ENCODE measurements around the gene DCAF10.
"Not testable (repeated sequence)": the region's sequence is repeated elsewhere in the genome, so short reads cannot be mapped to it uniquely, and the experiment has no call there.

DCAF10 gene

DNA sequence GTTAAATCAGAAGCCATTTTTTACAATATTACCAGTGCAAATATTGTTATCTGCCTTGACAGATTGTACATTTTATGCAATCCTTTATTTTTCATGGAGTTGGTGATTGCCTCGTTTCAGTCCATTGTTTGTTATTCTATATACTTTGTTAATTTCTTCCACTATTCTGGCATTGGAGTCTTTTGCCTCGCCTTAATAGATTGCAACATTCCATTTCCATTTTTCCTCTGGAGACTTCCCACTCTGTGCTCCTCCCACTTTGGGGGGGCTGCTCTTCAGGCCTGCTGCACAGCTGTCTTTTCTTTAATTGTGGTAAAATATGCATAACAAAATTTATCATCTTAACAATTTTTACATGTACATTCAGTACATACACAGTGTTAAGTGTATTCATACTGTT is 4.4 kb upstream of the DCAF10 start:
- DNase-seq, result no peak

GRCh38 chr9:37798677-37799076 is 1.9 kb upstream of the DCAF10 start:
- no peak for DNase-seq

GRCh38 chr9:37801287-37801850 is 772 bp downstream of the DCAF10 start:
- DNase-seq, result no peak

GRCh38 chr9:37801959-37802711 is 1.5 kb downstream of the DCAF10 start:
- no peak for DNase-seq

DNA sequence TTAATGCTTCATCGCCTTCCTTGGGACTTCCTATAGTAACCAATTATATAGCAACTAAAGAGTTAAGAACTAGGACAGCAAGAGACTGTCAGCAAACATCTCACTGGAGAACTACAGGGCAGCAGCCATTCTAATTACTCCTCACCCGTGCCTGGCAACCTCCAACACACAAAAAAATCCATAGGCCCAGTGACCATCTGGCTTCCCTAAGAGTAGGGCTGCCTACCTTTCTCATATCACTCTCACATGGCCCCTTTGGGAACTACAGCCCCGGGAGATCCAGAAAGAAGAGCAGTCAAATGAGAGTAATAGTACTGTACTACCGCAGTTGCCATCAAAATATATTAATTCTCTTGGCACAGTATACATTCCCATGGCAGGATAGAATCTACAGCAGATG is 5.7 kb downstream of the DCAF10 start:
- DNase-seq, result no peak

DNA sequence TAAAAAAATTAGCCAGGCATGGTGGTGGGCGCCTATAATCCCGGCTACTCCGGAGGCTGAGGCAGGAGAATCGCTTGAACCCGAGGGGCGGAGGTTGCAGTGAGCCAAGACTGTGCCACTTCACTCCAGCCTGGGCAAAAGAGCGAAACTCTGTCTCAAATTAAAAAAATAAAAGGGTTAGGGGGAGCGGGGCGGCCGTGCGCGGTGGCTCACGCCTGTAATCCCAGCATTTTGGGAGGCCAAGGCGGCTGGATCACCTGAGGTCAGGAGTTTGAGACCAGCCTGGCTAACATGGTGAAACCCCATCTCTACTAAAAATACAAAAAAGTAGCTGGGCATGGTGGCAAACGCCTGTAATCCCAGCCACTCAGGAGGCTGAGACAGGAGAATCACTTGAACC is 9.1 kb downstream of the DCAF10 start:
- not testable (repeated sequence) for DNase-seq

- DNase-seq, result no peak
These were observed 11.4 kb downstream of the DCAF10 start for GRCh38 chr9:37811906-37812476.

GRCh38 chr9:37812773-37813379 is 12.3 kb downstream of the DCAF10 start:
- no peak for DNase-seq

GRCh38 chr9:37818849-37819248 is 18.3 kb downstream of the DCAF10 start:
- DNase-seq, result no peak

GRCh38 chr9:37820142-37820541 is 19.5 kb downstream of the DCAF10 start:
- no peak for DNase-seq

DNA sequence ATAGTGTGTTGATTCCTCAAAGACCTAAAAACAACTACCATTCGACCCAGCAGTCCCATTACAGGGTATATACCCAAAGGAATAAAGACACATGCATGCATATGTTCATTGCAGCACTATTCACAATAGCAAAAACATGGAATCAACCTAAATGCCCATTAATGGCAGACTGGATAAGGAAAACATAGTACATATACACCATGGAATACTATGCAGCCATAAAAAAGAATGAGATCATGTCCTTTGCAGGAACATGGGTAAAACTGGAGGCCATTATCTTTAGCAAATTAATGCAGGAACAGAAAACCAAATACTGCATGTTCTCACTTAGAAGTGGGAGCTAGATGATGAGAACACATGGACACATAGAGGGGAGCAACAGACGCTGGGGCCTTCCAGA is 24.6 kb downstream of the DCAF10 start:
- DNase-seq, result not testable (repeated sequence)

DNA sequence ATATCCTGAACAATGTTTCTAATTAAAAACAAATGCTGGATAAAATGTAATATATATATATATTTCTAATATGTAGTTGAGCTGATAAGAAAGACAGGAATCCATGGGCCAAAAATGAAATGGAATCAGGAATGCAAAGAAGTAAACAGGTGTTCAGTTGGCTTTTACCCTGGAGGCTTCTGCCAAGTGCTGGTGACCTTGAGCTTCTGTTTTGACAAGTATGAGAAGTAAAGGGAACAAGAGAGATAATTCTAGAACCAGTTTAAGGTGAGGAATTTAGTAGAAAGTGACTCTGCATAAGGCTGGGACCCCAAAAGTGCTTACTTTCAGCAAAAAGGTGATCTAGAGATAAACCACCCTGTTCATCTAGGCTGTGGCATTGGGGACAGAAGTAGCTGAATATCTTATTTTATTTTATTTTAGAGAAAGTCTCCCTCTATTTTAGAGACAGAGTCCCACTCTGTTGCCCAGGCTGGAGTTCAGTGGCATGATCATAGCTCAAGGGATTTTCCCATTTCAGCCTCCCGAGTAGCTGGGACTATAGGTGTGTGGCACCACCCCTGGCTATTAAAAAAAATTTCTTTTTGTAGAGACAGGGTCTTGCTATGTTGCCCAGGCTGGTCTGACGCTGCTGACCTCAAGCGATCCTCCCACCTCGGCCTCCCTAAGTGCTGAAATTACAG is 27.0 kb downstream of the DCAF10 start:
- DNase-seq, result no peak

DNA sequence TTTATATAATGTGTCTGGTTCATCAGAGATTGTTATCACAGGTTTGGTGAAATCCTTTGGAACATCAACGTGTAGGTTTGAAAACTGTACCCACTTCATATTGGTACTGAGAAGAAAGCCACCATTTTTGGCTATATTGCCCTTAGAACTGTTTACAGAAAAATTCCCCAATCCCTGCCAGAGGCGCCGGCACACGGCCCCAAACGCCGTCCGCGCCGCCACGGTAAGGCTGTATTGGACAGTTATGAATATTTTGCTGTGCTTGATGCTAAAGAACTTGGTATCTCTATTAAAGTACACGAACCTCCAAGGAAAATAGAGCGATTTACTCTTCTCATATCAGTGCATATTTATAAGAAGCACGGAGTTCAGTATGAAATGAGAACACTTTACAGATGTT is 35.2 kb downstream of the DCAF10 start:
- DNase-seq, result no peak

- DNase-seq, result no peak
These were observed 35.8 kb downstream of the DCAF10 start for GRCh38 chr9:37836386-37836785.

- no peak for DNase-seq
These were observed 39.2 kb downstream of the DCAF10 start for GRCh38 chr9:37839496-37840461.

DNA sequence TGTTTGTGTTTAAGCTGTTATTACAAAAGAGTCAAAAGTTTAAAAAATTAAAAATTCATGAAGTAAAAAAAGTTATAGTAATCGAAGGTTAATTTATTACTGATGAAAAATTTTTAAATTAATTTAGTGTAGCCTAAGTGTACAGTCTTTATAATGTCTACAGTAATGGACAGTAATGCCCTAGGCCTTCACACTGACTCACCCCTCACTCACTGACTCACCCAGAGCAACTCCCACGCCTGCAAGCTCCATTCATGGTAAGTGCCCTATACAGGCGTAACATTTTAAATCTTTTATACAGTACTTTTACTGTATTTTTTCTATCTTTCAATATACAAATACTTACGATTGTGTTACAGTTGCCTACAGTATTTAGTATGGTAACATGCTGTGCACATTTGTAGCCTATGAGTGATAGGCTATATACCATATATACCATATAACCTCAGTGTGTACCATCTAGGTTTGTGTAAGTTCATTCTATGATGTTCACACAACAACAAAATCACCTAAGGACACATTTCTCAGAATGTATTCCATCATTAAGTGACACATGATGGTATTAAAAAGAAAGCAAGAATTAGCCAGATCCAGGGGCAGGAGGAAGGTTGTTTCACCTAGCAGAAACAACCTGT is 40.1 kb downstream of the DCAF10 start:
- no peak for DNase-seq

GRCh38 chr9:37852222-37852621 is 51.6 kb downstream of the DCAF10 start:
- DNase-seq, result no peak

DNA sequence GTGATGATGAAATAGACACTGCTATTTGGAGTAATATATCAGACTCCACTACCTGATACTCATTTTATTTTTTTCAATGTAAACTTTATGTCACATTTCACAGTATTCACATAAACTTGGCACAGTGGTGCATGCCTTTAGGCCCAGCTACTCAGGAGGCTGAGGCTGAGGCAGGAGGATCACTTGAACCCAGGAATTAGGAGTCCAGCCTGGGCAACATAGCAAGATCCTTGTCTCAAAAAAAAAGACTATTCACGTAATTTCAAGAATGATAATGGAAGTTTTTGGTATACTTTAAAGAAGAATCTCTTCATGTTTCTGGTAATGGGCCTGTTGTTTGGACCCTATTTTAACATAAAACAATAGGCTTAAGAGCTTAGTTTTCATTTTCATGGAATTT is 56.0 kb downstream of the DCAF10 start:
- DNase-seq, result no peak

DNA sequence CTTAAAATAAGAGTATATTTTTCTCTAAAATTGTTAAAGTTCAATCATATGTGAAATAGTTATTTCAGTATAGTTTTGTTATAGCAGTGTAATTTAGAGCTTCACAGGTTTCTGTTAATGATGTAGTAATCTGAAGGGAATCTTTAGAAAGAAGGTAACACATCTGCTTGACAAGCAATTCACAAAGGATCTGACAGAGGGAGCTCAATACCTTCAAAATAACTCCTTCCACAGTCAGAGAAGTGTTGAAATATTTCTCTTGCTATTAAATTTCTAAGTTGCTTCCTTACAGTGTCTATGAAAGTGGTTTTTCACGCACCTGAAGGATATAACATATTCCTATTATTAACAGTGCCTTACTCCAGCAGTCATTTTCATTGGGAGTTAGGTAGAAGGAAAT is 58.4 kb downstream of the DCAF10 start:
- no peak for DNase-seq

DNA sequence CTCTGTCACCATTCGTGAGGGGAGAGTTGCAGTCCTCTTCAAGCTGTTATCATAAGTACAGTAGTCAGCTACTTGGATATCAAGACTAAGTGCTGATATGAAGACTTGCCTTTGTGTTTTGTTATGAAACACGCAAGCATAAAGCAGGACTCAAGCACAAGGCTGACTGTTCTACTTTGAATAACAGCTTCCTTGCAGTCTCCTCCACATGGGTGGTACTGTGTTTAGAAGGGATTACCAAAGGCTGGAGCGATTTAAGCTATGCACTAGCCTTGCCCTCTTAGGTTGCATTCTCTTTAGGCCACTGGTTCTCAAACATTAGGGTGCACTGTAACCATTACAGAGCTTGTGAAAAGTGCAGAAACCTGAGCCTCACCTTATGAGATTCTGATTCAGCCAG is 61.9 kb downstream of the DCAF10 start:
- DNase-seq, result no peak

- no peak for DNase-seq
These were observed 69.6 kb downstream of the DCAF10 start for GRCh38 chr9:37870081-37870798.

Data from NCI-H146 (cell line).